Mesothelial cell of epicardium (in vitro differentiated cells): ENCODE results near the gene THRB. TPM values are rescaled to one million over a fixed set of nuclear protein-coding genes. Genes with fewer than 3 reads are reported as not detected.

Experiments used
- DNase-seq, 2 experiments: peaks; one replicate each; pipeline ENCODE4 v3.0.0; 2021; ENCODE audit warnings: low spot score in 2 of 2; ENCODE audit not compliant: unreplicated experiment in 2 of 2
- H3K27ac Mint-ChIP-seq: 2 replicates; pipeline ENCODE4 v1.8.0; 2021; ENCODE audit warnings: mixed read lengths
- H3K27me3 Mint-ChIP-seq: 2 replicates; pipeline ENCODE4 v1.8.0; 2021; ENCODE audit warnings: low read depth, mixed read lengths
- H3K36me3 Mint-ChIP-seq: 2 replicates; pipeline ENCODE4 v1.8.0; 2021; ENCODE audit warnings: mixed read lengths
- H3K4me1 Mint-ChIP-seq: 2 replicates; pipeline ENCODE4 v1.8.0; 2021; ENCODE audit warnings: mixed read lengths
- H3K4me3 Mint-ChIP-seq: 2 replicates; pipeline ENCODE4 v1.8.0; 2021; ENCODE audit warnings: mild to moderate bottlenecking, moderate library complexity, mixed read lengths
- H3K9me3 Mint-ChIP-seq: 2 replicates; pipeline ENCODE4 v1.8.0; 2021; ENCODE audit warnings: mixed read lengths
- CTCF ChIP-seq: fragments of 200-600 bp; sonication (generic); IDR thresholded peaks from one replicate; pipeline ENCODE4 v1.5.0; 2021; ENCODE audit warnings: antibody characterized with exemption; ENCODE audit not compliant: unreplicated experiment
- total RNA-seq: library from RNA; stranded (reverse); gene quantifications from 3 replicates; pipeline ENCODE4 v1.2.1, GENCODE V29; 2021

THRB gene
- total RNA-seq, 1 donor from 2014 or later, result 3.4 TPM

- Mint-ChIP-seq H3K36me3 (no peaks in the 10 kb centered on the region), H3K27me3 (no peaks in the 10 kb centered on the region), H3K27ac (no peak overlapping the region), H3K9me3 (no peaks in the 10 kb centered on the region), H3K4me1 (peaks cover 10% of the 10 kb centered on the region), H3K4me3 (no peak overlapping the region)
- no peak for TF ChIP-seq CTCF
- DNase-seq, result no peak
These were observed 374.2 kb downstream of the THRB start for GRCh38 chr3:24120434-24120833.

- Mint-ChIP-seq H3K27me3 (no peaks in the 10 kb centered on the region), H3K4me3 (no peak overlapping the region), H3K27ac (no peak overlapping the region), H3K36me3 (no peaks in the 10 kb centered on the region), H3K9me3 (no peaks in the 10 kb centered on the region), H3K4me1 (peaks cover 10% of the 10 kb centered on the region)
- TF ChIP-seq CTCF, result no peak
- DNase-seq, result no peak
These were observed 375.3 kb downstream of the THRB start for GRCh38 chr3:24119321-24119751.

GRCh38 chr3:24117508-24117907, 377.1 kb downstream of the THRB start:
- no peak for TF ChIP-seq CTCF
- H3K27ac Mint-ChIP-seq, result no peak overlapping the region
- no peak for DNase-seq
- H3K36me3 Mint-ChIP-seq, result no peaks in the 10 kb centered on the region
- no peaks in the 10 kb centered on the region for H3K9me3 Mint-ChIP-seq
- H3K4me1 Mint-ChIP-seq, result no peaks in the 10 kb centered on the region
- H3K27me3 Mint-ChIP-seq, result peaks cover 3% of the 10 kb centered on the region
- H3K4me3 Mint-ChIP-seq, result no peak overlapping the region

- Mint-ChIP-seq H3K4me1 (no peaks in the 10 kb centered on the region), H3K27ac (no peak overlapping the region), H3K4me3 (no peak overlapping the region), H3K9me3 (no peaks in the 10 kb centered on the region), H3K36me3 (no peaks in the 10 kb centered on the region), H3K27me3 (peaks cover 6% of the 10 kb centered on the region)
- DNase-seq, result no peak
- no peak for TF ChIP-seq CTCF
These were observed 382.9 kb downstream of the THRB start for GRCh38 chr3:24111711-24112110.

- H3K27ac Mint-ChIP-seq, result no peak overlapping the region
- DNase-seq, result no peak
- H3K36me3 Mint-ChIP-seq, result no peaks in the 10 kb centered on the region
- peaks cover 6% of the 10 kb centered on the region for H3K27me3 Mint-ChIP-seq
- H3K4me3 Mint-ChIP-seq, result no peak overlapping the region
- TF ChIP-seq CTCF, result no peak
- no peaks in the 10 kb centered on the region for H3K9me3 Mint-ChIP-seq
- H3K4me1 Mint-ChIP-seq, result no peaks in the 10 kb centered on the region
These were observed 384.6 kb downstream of the THRB start for GRCh38 chr3:24110051-24110450.

- Mint-ChIP-seq H3K4me3 (no peak overlapping the region), H3K36me3 (no peaks in the 10 kb centered on the region), H3K27me3 (no peaks in the 10 kb centered on the region), H3K27ac (no peak overlapping the region), H3K4me1 (peaks cover 10% of the 10 kb centered on the region), H3K9me3 (no peaks in the 10 kb centered on the region)
- DNase-seq, result no peak
- TF ChIP-seq CTCF, result no peak
These were observed 392.9 kb downstream of the THRB start for GRCh38 chr3:24101676-24102168.
